Fibroblast of skin of scalp (primary cell): ENCODE measurements around the gene FPR3.

Source experiments
- DNase-seq: peaks from one replicate; pipeline ENCODE4 v3.0.0-alpha.2; 2013

The FPR3 gene

GRCh38 chr19:51807925-51808324 is 13.0 kb downstream of the FPR3 start:
- no peak for DNase-seq

- peak; percentile 58 for DNase-seq
Observed at GRCh38 chr19:51808333-51808986, 13.5 kb downstream of the FPR3 start.

- DNase-seq, result no peak
Observed at GRCh38 chr19:51809787-51810186, 14.8 kb downstream of the FPR3 start.

GRCh38 chr19:51810223-51810622 is 15.3 kb downstream of the FPR3 start:
- peak; percentile 16 for DNase-seq

- no peak for DNase-seq
Observed at GRCh38 chr19:51811344-51811743, 16.4 kb downstream of the FPR3 start.

- DNase-seq, result no peak
Observed at GRCh38 chr19:51815043-51815442, 20.1 kb downstream of the FPR3 start.

- no peak for DNase-seq
Observed at GRCh38 chr19:51816711-51817110, 21.8 kb downstream of the FPR3 start.

- no peak for DNase-seq
Observed at GRCh38 chr19:51820011-51820410, 25.1 kb downstream of the FPR3 start.

- no peak for DNase-seq
Observed at GRCh38 chr19:51820831-51821446, 26.0 kb downstream of the FPR3 start.

- DNase-seq, result no peak
Observed at GRCh38 chr19:51821456-51821855, 26.5 kb downstream of the FPR3 start.

- no peak for DNase-seq
Observed at GRCh38 chr19:51821921-51822320, 27.0 kb downstream of the FPR3 start.

- no peak for DNase-seq
Observed at GRCh38 chr19:51822325-51822724, 27.4 kb downstream of the FPR3 start.

GRCh38 chr19:51822946-51823345 is 28.0 kb downstream of the FPR3 start:
- no peak for DNase-seq

- no peak for DNase-seq
Observed at GRCh38 chr19:51824281-51825005, 29.5 kb downstream of the FPR3 start.

- DNase-seq, result no peak
Observed at GRCh38 chr19:51830274-51830673, 35.3 kb downstream of the FPR3 start.

- DNase-seq, result no peak
Observed at GRCh38 chr19:51837145-51837544, 42.2 kb downstream of the FPR3 start.

GRCh38 chr19:51861870-51862622 is 67.1 kb downstream of the FPR3 start:
- DNase-seq, result no peak

GRCh38 chr19:51873097-51873496 is 78.1 kb downstream of the FPR3 start:
- no peak for DNase-seq
